H1 (cell line): ENCODE data around the gene TMEM9B. TPM values are rescaled to one million over a fixed set of nuclear protein-coding genes. Genes with fewer than 3 reads are reported as not detected.

Source experiments
- ASH2L ChIP-seq: fragments of 200-600, 300-600 bp; sonication (generic); IDR thresholded peaks from one replicate; pipeline ENCODE4 v1.7.1; 2017; ENCODE audit warnings: low read length
- CHD7 ChIP-seq: fragments of 300-600 bp; sonication (generic); IDR thresholded peaks from 2 replicates; pipeline ENCODE4 v1.7.1; 2012; ENCODE audit warnings: low read length, moderate library complexity, mild to moderate bottlenecking, inconsistent platforms; ENCODE audit not compliant: insufficient replicate concordance
- GTF2F1 ChIP-seq: IDR thresholded peaks from 2 replicates; pipeline ENCODE4 v1.6.1; 2012; ENCODE audit warnings: low read depth, low read length, improper control_type of control experiment, borderline replicate concordance
- NRF1 ChIP-seq: IDR thresholded peaks from 2 replicates; pipeline ENCODE4 v1.6.1; 2011; ENCODE audit warnings: mild to moderate bottlenecking, low read depth, low read length, improper control_type of control experiment
- SIRT6 ChIP-seq: IDR thresholded peaks from one replicate; pipeline ENCODE4 v1.7.1; 2012; ENCODE audit warnings: low read length, inconsistent platforms
- SIX5 ChIP-seq: IDR thresholded peaks from 2 replicates; pipeline ENCODE4 v1.6.1; 2011; ENCODE audit warnings: mild to moderate bottlenecking, low read depth, low read length
- SP1 ChIP-seq: IDR thresholded peaks from 2 replicates; pipeline ENCODE4 v1.6.1; 2011; ENCODE audit warnings: low read depth, low read length
- TAF7 ChIP-seq: optimal IDR thresholded peaks from 2 replicates; pipeline ENCODE3; 2011; ENCODE audit warnings: low read depth, mild to moderate bottlenecking, inconsistent platforms, low read length, moderate library complexity, borderline replicate concordance
- polyA plus RNA-seq, 7 experiments: library from polyadenylated mRNA; depleted of rRNA in 3 of 7; stranded (reverse) in 5 of 7; unstranded in 2 of 7; fragments of >200 nt in 5 of 7; fragments of 200-250 nt in 2 of 7; gene quantifications; 1 replicate in 5 of 7; 2 replicates in 1 of 7; 4 replicates in 1 of 7; pipeline versions ENCODE4 v1.2.1 to v1.2.3, GENCODE V29; 2011 to 2013; ENCODE audit warnings: missing spikeins in 2 of 7, mixed read lengths in 2 of 7
- total RNA-seq: library from RNA; stranded (reverse); fragmentation: NEBNext Ultra II Directional; extraction: Animal tissue kit (Norgen Biotek cat#: 25700); gene quantifications from 2 replicates; pipeline ENCODE4 v1.2.1, GENCODE V29; 2021

Gene TMEM9B
- total and polyA plus RNA-seq, 2 of the 8 experiments (the other 6 are each of a cell fraction or from before 2014, with no cell fraction given) = 8.3 to 9.4 TPM

GRCh38 chr11:8988329-8989234 lies 24.3 kb upstream of the TMEM9B start (continued):
- TF ChIP-seq CHD7 = no peak
- TF ChIP-seq TAF7 = no peak
- TF ChIP-seq SIRT6 = no peak
- no peak for TF ChIP-seq ASH2L
- no peak for TF ChIP-seq NRF1
- no peak for TF ChIP-seq GTF2F1
- no peak for TF ChIP-seq SP1
- TF ChIP-seq SIX5 = no peak
